Measurements from ENCODE around the gene HSD17B13. TPM values are rescaled to one million over a fixed set of nuclear protein-coding genes. Genes with fewer than 3 reads are reported as not detected.

HSD17B13 gene
- total and polyA plus RNA-seq, 2 of the 13 experiments (the other 11 are each of a cell fraction or from before 2014, with no cell fraction given), result 0.04 to 0.15 TPM

- TF ChIP-seq, protein P1, sequence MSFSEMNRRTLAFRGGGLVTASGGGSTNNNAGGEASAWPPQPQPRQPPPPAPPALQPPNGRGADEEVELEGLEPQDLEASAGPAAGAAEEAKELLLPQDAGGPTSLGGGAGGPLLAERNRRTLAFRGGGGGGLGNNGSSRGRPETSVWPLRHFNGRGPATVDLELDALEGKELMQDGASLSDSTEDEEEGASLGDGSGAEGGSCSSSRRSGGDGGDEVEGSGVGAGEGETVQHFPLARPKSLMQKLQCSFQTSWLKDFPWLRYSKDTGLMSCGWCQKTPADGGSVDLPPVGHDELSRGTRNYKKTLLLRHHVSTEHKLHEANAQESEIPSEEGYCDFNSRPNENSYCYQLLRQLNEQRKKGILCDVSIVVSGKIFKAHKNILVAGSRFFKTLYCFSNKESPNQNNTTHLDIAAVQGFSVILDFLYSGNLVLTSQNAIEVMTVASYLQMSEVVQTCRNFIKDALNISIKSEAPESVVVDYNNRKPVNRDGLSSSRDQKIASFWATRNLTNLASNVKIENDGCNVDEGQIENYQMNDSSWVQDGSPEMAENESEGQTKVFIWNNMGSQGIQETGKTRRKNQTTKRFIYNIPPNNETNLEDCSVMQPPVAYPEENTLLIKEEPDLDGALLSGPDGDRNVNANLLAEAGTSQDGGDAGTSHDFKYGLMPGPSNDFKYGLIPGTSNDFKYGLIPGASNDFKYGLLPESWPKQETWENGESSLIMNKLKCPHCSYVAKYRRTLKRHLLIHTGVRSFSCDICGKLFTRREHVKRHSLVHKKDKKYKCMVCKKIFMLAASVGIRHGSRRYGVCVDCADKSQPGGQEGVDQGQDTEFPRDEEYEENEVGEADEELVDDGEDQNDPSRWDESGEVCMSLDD (CRISPR knock-in tag; IDR thresholded peaks at IDR 0.05; ENCODE audit: borderline replicate concordance), result peak; percentile 77
These were observed 47.4 kb downstream of the HSD17B13 start (continued) for GRCh38 chr4:87275311-87275710.

GRCh38 chr4:87274803-87275202, 47.9 kb downstream of the HSD17B13 start:
- ATAC-seq (no peak), FAIRE-seq (no peak), DNase-seq (ENCODE audit: low spot score) (no peak)
- Histone ChIP-seq H3K79me2 (ENCODE audit: insufficient read depth, low read length) (no peaks in the 10 kb centered on the region), H3K27ac (ENCODE audit: extremely low read length, insufficient read depth, low read length) (no peak overlapping the region), H2AFZ (ENCODE audit: low read length) (no peak overlapping the region), H3K9me3 (ENCODE audit: low read length) (no peaks in the 10 kb centered on the region), H3K9ac (ENCODE audit: insufficient read depth, low read depth, low read length) (no peak overlapping the region), H3K4me1 (ENCODE audit: insufficient read depth, low read length) (peaks cover 52% of the 10 kb centered on the region), H4K20me1 (ENCODE audit: insufficient read depth, low read length) (no peaks in the 10 kb centered on the region), H3K4me3 (replicated peaks in 1 of 3; ENCODE audit: insufficient read depth in 1 of 3, low read depth in 2 of 3, low read length in 3 of 3) (no peak overlapping the region; a peak in 1 of 6 replicates), H3K4me2 (ENCODE audit: low read depth, low read length) (no peak overlapping the region; the same call in 1 of the 2 replicates), H3K27me3 (ENCODE audit: control insufficient read depth in 1 of 2, insufficient read depth in 2 of 2, low read length in 2 of 2) (no peaks in the 10 kb centered on the region), H3K36me3 (replicated peaks in 1 of 2; ENCODE audit: control insufficient read depth in 1 of 2, insufficient read depth in 2 of 2, low read length in 2 of 2) (no peaks in the 10 kb centered on the region)
- BruUV-seq (replicated peaks), result no TSS peak
- intact Hi-C loops (cut with micrococcal nuclease; ENCODE audit: unreplicated experiment), result loop anchor here (5.0 kb wide), 1 partner anchor 77 kb away; no protein-coding TSS in a partner anchor
- in situ Hi-C loops (cut with HindIII; ENCODE audit: extremely low pct_ligation_motif_present, low pct_unique_long_range_greater_than_20kb), result loop anchor here (5.0 to 25.0 kb wide), 2 partner anchors 192 to 562 kb away; partner anchors contain the start of gene MEPE
- ChIA-PET CTCF (ENCODE audit: low intra/inter-chr PET ratio, low total read pairs) (no interaction called here), POLR2A (no interaction called here)
- TF ChIP-seq RNF219 (CRISPR knock-in tag; IDR thresholded peaks at IDR 0.05), result no peak
- no peak for TF ChIP-seq ZHX1 (CRISPR knock-in tag; IDR thresholded peaks at IDR 0.05; ENCODE audit: low read depth)
- TF ChIP-seq HHEX (CRISPR knock-in tag; IDR thresholded peaks at IDR 0.05), result no peak
- TF ChIP-seq CBX2 (IDR thresholded peaks at IDR 0.05; ENCODE audit: low read depth, low read length), result no peak
- no peak for TF ChIP-seq CBX2 (CRISPR knock-in tag; IDR thresholded peaks at IDR 0.05; ENCODE audit: low read depth)
- no peak for TF ChIP-seq MIER2 (CRISPR knock-in tag; IDR thresholded peaks at IDR 0.05)
- no peak for TF ChIP-seq NFKB2 (CRISPR knock-in tag; IDR thresholded peaks at IDR 0.05; ENCODE audit: borderline replicate concordance)
- no peak for TF ChIP-seq HNRNPL (IDR thresholded peaks at IDR 0.05; ENCODE audit: low read depth, low read length)
- no peak for TF ChIP-seq JUND (CRISPR knock-in tag; IDR thresholded peaks at IDR 0.05)
- no peak for TF ChIP-seq KLF16 (CRISPR knock-in tag; IDR thresholded peaks at IDR 0.05)
- no peak for TF ChIP-seq CREBL2 (CRISPR knock-in tag; IDR thresholded peaks at IDR 0.05; ENCODE audit: borderline replicate concordance)
- TF ChIP-seq FOXM1 (CRISPR knock-in tag; IDR thresholded peaks at IDR 0.05), result no peak
- no peak for TF ChIP-seq KDM6A (CRISPR knock-in tag; IDR thresholded peaks at IDR 0.05; ENCODE audit: low read depth)
- TF ChIP-seq CENPT (CRISPR knock-in tag; IDR thresholded peaks at IDR 0.05; ENCODE audit: low read depth), result no peak
- TF ChIP-seq SP1 (IDR thresholded peaks at IDR 0.05), result no peak
- TF ChIP-seq SP1 (CRISPR knock-in tag; IDR thresholded peaks at IDR 0.05), result no peak
